ACHN (cell line): ENCODE data around the gene LRRC10B.

ENCODE experiments used
- DNase-seq: peaks from one replicate; pipeline ENCODE4 v3.0.0-alpha.2; 2015
- in situ Hi-C: cut with HindIII; loops from 2 replicates; pipeline ENCODE4 v1.10.0; 2017; ENCODE audit warnings: low sequenced_read_pairs, low pct_ligation_motif_present, low pct_unique_long_range_greater_than_20kb

Gene LRRC10B

DNA sequence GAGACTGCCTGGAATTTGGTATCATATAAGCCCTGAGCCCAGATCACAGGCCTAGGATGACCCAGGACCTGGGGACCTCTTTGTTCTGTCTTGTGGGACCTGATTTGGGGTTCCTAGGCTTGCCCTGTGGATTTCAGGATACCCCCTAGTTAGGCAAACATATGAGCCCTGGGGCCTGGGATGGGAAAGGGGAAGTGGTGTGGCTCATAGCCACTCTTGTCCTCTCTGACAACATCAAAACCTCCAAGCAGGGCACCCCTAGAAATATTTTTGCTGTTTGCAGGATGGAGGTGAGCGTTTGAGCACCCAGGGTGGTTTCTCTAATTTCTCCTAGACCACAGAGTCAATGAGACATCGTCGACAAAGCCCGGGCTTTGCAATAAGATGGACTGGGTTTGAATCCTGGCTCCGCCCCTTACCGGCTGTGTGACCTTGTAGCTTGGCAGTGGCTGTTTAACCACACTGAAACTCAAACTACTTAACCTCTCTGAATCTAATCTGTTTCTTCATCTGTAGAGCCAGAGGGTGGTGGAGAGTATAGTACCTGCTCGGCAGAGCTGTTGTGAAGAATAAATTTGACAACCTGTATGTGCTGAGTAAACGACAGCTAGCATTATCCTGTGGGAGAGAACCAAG, 5.3 kb upstream of the LRRC10B start:
- DNase-seq = no peak
- in situ Hi-C loops = no loop called here

DNA sequence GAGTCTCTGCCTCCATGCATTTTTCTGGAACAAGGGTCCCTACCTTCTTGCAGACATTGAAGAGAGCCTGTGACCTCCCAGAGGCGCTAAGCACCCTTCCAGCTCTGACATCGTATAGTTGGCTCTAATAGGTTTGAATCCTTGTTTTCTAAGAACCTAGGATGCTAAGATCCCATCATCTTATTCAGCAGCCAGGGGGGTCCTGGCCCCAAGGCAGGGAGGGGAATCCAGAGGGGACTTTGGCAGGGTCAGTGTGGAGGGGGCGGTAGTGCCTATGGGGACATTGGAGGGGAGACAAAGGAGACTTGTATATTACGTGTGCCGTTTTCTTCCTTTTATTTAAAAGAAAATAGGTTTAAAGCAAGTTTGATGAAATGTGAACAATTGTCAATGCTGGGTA, 3.4 kb upstream of the LRRC10B start:
- DNase-seq = no peak

DNA sequence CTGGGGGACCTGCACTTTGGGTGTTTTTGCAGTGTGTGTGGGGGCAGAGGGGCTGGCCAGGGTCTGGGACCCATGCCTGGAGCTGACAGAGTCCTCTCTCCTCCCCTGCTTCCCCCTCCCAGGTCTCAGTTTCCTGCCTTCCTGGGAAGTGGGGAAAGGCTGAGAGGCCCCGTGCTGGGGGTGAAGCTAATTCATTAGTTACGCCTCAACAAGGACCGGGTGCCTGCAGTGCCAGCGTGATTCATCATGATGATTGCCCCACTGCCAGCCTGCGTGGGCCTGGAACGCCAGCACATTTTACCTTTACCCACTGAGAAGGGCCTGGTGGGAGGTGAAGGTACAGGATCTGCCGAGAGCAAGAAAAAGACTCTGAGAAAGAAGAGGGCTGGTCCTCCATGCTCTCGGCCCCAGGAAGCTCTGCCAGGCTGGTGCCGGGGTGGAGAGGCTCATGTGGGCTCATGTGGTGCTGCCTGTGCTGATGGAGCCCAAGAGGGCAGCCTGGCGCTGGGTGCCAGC, 2.9 kb upstream of the LRRC10B start:
- in situ Hi-C loops = no loop called here
- peak; percentile 8 for DNase-seq

More for the DNA sequence above, 3.4 kb upstream of the LRRC10B start:
- in situ Hi-C loops = no loop called here

DNA sequence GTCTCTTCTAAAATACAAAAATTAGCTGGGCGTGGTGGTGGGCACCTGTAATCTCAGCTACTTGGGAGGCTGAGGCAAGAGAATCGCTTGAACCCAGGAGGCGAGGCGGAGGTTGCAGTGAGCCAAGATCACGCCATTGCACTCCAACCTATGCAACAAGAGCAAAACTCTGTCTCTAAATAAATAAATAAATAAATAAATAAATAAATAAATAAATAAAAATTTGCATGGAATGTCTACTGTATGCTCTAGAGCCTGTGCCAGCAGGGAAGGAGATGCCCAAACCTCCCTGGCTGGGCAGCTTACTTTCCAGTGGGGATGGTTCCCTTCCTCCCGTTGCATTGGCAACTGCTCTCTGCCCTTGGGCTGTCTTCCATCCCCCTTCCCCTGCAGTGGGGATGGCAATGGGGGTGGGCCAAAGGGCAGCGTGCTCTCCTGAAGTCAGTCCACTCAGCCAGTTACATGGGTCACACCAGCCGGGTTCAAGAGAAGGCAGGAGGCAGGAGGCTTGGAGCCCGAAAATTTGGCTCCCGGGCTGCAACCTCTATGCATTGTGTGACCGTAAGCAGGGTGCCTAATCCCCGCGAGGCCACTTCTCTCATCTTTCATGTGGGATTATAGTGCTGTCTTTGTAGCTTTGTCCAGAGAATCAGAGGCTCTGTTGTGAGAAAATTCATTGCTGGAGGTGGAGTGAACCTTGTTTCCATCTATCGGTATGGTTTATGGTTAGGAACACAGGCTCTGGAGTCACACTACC, 1.4 kb upstream of the LRRC10B start:
- in situ Hi-C loops = no loop called here
- DNase-seq = no peak

GRCh38 chr11:61509043-61510029, 787 bp downstream of the LRRC10B start:
- DNase-seq = peak; percentile 34
- in situ Hi-C loops = no loop called here

- DNase-seq = no peak
- in situ Hi-C loops = no loop called here
These were observed 1.8 kb downstream of the LRRC10B start for GRCh38 chr11:61510166-61510919.

- DNase-seq = no peak
- in situ Hi-C loops = no loop called here
These were observed 2.4 kb downstream of the LRRC10B start for GRCh38 chr11:61510974-61511373.

DNA sequence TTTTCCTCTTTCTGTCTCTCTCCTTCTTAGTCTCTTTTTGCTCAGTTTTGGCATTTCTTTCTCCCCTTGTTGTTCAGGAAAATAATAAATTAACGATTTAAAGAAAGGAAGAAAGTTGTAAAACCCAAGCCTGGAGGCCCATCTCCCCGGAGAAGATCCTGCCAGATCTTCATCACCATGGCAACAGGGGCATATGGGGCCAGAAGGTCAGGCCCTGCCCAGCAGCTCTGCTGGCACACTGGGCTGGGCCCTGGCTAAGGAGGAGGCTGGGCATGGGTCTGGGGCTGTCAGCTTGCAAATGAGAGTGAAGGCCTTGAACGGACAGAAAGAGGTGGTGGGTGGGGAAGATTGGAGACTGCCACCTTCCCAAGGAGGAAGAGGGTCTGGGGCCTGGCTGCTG, 2.8 kb downstream of the LRRC10B start:
- in situ Hi-C loops = no loop called here
- DNase-seq = no peak

DNA sequence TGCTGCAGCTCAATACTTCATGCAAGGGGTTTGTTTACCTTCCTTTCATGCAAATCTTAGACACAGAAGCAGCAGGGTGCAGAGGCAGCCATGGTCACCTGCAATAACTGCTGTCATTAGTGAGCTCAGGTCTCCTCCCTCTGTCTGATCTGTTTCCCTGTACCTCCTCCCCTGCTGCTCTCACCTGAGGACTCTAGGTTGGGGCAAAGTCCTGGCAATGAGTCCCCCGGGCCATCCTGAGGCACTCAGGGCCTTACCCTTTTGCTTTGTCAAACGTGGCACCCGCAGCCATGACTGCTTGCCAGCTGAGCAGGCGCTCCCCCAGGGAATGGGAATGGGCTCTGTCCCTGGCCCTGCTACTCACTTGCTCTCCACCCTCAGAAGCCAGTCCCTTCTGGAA, 3.9 kb downstream of the LRRC10B start:
- DNase-seq = no peak
- in situ Hi-C loops = no loop called here

DNA sequence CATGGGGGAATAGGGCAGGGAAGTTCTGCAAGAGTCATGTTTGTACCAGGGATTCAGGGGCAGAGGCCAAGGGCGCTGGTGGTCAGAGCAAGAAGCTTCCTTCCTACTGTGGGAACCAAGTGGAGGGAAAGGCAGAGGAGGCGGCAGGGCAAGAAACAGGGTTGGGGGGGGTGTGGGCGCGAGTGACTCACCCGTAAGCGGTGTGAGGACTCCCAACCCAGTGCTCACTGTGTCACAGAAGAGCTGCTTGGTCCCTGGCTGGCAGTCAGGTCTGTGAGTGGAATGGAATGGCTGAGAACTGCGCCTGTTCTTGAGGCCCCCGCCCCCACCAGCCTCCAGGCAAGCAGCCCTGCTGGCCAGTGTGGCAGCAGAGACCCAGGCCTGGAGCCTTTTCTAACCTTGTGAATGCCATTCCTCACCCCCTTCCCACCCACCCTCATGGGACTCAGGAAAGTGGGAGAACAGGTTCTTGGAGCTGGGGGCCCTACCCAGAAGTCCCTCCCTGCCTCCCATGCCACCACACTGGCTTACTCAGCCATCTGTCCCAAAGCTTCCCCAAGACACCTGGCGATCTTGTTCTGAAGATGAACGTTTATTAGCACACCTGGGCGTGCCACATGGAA, 4.7 kb downstream of the LRRC10B start:
- in situ Hi-C loops = no loop called here
- DNase-seq = no peak

- DNase-seq = no peak
- in situ Hi-C loops = no loop called here
These were observed 5.7 kb downstream of the LRRC10B start for GRCh38 chr11:61514050-61514917.

- in situ Hi-C loops = no loop called here
- DNase-seq = no peak
These were observed 7.1 kb downstream of the LRRC10B start for GRCh38 chr11:61515686-61516085.

- in situ Hi-C loops = no loop called here
- DNase-seq = no peak
These were observed 7.6 kb downstream of the LRRC10B start for GRCh38 chr11:61516191-61516590.

DNA sequence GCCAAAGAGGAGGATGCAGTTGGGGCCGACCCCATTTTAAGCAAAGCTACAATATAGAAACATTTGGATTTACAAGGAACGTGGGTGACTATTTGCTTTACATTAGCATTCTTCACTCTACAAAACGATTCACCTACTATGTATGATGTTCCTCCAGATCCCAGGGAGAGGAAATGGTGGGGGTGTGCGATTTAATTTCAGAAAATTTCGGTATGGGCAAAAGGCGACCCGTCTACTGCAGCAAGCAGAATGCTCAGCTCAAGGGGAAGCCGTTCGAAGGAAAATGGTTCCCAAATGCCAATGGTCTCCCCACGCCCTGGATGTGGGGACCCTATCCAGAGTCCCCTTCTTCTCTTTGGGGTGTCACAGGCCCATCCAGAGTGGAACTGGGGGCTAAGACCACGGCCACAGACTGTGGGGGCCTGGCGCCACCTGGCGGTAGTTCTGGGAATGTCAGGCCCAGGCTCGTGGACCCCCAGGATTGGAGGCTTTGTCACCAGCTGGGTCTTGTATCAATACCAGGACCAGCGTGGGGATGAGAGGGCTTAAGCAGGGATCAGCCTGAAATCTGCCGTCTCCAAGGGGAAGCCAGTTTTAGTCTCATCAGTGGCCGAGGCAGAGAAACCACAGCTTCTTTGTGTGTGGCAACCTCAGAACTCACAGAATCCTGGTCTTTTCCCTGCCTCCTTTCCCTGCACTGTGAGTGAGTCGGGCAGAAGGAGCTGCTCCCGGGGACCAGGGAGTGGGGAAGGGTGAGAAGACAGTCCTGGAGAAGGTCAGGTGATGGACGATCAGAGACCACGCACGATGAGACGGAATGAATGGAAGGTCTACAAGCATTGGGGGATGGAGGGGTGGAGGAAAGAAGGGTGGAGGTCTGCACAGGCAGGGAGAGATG, 8.4 kb downstream of the LRRC10B start:
- in situ Hi-C loops = no loop called here
- DNase-seq = peak; percentile 10

DNA sequence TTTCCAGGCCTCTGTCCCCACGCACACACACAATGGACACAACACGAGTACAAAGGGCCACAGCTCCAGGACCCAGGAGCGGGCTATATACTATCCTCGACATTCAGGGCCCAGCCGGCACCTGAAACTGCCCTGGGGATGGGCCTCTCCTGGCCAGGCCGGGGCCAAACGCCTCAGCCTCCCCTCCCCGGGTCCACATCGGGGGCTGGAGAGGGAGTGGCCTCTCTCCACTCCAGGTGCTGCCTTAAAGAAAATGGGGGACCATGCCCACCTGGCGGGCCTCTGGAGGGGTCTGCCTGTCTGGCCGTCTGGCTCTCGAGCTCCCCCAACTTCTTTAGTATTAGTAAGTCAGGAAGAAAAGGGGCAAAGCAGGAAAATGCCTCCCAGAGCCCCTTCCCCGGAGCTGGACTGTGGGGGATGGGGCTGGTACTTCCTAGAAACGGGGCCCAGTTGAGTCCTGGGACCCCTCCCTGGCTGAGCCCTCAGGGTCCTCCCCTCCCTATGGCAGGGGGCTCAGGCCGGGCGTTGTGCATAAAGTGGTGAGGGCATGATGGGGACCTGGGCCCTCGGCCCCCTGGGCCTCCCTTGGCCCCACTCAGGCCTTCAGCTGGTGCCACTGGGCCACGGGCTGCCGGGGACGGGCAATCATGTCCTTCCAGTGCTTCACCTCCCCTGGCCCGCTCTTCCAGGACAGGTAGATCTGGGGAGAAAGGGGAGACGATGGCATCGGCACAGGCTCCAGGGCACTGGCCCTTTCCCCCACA, 9.7 kb downstream of the LRRC10B start:
- in situ Hi-C loops = no loop called here
- no peak for DNase-seq
